ENCODE measurements around the gene SDC4.

The SDC4 gene

DNA sequence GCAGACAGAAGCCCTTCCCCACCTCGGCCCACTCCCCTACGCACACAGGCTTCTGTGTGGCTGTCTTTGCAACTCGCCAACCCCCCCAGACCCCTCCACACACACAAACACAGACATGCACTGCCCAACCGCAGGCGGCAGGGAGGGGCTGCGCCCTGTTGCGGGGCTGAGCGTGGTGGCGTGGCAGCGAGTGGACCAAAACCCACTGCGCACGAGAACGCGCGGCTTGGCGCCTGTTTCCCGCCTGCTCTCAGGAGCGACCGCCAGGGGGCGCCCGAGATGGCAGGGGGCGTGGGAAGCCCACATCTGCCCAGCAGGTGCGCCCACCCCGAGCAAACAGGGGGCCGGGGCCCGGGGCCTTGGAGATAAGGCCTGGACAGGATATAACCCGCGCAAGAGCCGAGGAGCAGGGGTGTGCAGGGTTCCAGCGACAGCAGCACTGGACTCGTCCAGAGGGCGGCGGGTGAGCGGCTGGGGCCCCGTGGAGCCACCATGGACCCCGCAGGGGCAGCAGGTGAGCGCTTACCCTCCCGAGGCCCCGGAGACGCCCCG, 41.7 kb downstream of the SDC4 start, which contains the start of gene RBPJL:
Gene RBPJL, plus strand, starts transcription at position 410 of the 552 bp plus-strand sequence. Its CDS starts 83 bp downstream, at position 493.
- CTCF ChIA-PET = interaction anchor here (1.1 kb wide), 1 partner anchor 13 kb away, joined by 5 read pairs; no protein-coding TSS in a partner anchor
- TF ChIP-seq EGR2 (tag by site-specific recombination; IDR thresholded peaks at IDR 0.05; ENCODE audit: low read depth) = no peak
- TF ChIP-seq, protein P1, sequence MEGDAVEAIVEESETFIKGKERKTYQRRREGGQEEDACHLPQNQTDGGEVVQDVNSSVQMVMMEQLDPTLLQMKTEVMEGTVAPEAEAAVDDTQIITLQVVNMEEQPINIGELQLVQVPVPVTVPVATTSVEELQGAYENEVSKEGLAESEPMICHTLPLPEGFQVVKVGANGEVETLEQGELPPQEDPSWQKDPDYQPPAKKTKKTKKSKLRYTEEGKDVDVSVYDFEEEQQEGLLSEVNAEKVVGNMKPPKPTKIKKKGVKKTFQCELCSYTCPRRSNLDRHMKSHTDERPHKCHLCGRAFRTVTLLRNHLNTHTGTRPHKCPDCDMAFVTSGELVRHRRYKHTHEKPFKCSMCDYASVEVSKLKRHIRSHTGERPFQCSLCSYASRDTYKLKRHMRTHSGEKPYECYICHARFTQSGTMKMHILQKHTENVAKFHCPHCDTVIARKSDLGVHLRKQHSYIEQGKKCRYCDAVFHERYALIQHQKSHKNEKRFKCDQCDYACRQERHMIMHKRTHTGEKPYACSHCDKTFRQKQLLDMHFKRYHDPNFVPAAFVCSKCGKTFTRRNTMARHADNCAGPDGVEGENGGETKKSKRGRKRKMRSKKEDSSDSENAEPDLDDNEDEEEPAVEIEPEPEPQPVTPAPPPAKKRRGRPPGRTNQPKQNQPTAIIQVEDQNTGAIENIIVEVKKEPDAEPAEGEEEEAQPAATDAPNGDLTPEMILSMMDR (tag by site-specific recombination; IDR thresholded peaks at IDR 0.05) = peak; percentile 24; the same call in 1 of the 2 replicates
- Histone ChIP-seq H3K27ac (ENCODE audit: extremely low read depth, low read depth, low read length) (no peak within 1 kb of the TSS), H3K36me3 (ENCODE audit: control insufficient read depth in 2 of 2, insufficient read depth in 1 of 2, low read length in 2 of 2) (no peaks in the 10 kb centered on the region), H3K4me1 (ENCODE audit: control insufficient read depth, insufficient read depth, low read length) (0 out of 2 replicates have a peak, but pooled peaks cover 3% of the 10 kb centered on the region), H3K9me3 (ENCODE audit: control insufficient read depth, insufficient read depth, low read depth, low read length) (no peaks in the 10 kb centered on the region), H3K4me3 (ENCODE audit: low read depth, low read length) (no peak within 1 kb of the TSS)
- POLR2A ChIA-PET = no interaction called here

- Histone ChIP-seq H3K4me1 (ENCODE audit: control insufficient read depth, insufficient read depth, low read length) (0 out of 2 replicates have a peak, but pooled peaks cover 3% of the 10 kb centered on the region), H3K36me3 (ENCODE audit: control insufficient read depth in 2 of 2, insufficient read depth in 1 of 2, low read length in 2 of 2) (no peaks in the 10 kb centered on the region), H3K4me3 (ENCODE audit: low read depth, low read length) (no peak overlapping the region), H3K27ac (ENCODE audit: extremely low read depth, low read depth, low read length) (no peak overlapping the region), H3K9me3 (ENCODE audit: control insufficient read depth, insufficient read depth, low read depth, low read length) (no peaks in the 10 kb centered on the region)
- ChIA-PET POLR2A (no interaction called here), CTCF (interaction anchor here (0.6 to 1.2 kb wide), 6 partner anchors 9 to 262 kb away, joined by 3 to 6 read pairs (median 4); no protein-coding TSS in a partner anchor)
- TF ChIP-seq ZBTB8A (tag by site-specific recombination; IDR thresholded peaks at IDR 0.05) (no peak), ZNF544 (tag by site-specific recombination; IDR thresholded peaks at IDR 0.05) (no peak), SP7 (tag by site-specific recombination; IDR thresholded peaks at IDR 0.05) (no peak), ZNF596 (tag by site-specific recombination; IDR thresholded peaks at IDR 0.05) (no peak), AEBP2 (tag by site-specific recombination; IDR thresholded peaks at IDR 0.05; ENCODE audit: borderline replicate concordance) (no peak)
These were observed 43.0 kb downstream of the SDC4 start for GRCh38 chr20:45305262-45305661.

DNA sequence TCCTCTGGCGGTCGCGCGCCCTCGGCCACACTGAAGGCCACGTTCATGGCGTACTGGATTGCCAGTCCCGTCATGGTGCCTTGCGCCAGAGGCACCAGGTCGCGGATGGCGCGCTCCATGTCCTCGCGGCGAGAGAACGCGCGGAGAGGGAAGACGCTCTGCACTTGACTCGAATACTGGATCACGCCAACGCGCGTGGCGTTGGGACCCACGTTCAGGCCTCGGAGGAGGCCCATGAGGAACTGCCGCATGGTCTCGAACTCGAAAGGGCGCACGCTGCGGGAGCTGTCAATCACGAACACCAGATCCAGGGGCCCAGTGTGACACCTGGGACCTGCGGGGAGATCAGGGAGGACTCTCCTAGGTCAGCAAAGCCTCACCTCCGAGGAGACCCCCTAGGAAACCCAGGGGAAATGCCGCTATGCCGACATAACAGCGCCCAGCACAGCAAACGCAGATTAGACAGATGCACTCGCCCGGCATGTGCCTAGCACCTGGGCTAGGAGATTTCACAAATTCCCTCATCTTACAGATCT, 43.7 kb downstream of the SDC4 start:
- H3K36me3 ChIP-seq (ENCODE audit: control insufficient read depth in 2 of 2, insufficient read depth in 1 of 2, low read length in 2 of 2) = no peaks in the 10 kb centered on the region
- no peak overlapping the region for H3K27ac ChIP-seq (ENCODE audit: extremely low read depth, low read depth, low read length)
- 0 out of 2 replicates have a peak, but pooled peaks cover 3% of the 10 kb centered on the region for H3K4me1 ChIP-seq (ENCODE audit: control insufficient read depth, insufficient read depth, low read length)
- POLR2A ChIA-PET = no interaction called here
- H3K9me3 ChIP-seq (ENCODE audit: control insufficient read depth, insufficient read depth, low read depth, low read length) = no peaks in the 10 kb centered on the region
- CTCF ChIA-PET = interaction anchor here (0.6 to 1.2 kb wide), 4 partner anchors 15 to 262 kb away, joined by 3 to 6 read pairs (median 4); no protein-coding TSS in a partner anchor
- no peak overlapping the region for H3K4me3 ChIP-seq (ENCODE audit: low read depth, low read length)
- no peak for TF ChIP-seq ZNF280C (tag by site-specific recombination; IDR thresholded peaks at IDR 0.05)
- TF ChIP-seq ZBTB7A (tag by site-specific recombination; IDR thresholded peaks at IDR 0.05; ENCODE audit: low read depth) = no peak
- no peak for TF ChIP-seq ZNF747 (tag by site-specific recombination; IDR thresholded peaks at IDR 0.05)
- no peak for TF ChIP-seq ZNF548 (tag by site-specific recombination; IDR thresholded peaks at IDR 0.05)
- TF ChIP-seq ZNF558 (tag by site-specific recombination; IDR thresholded peaks at IDR 0.05) = no peak
- no peak for TF ChIP-seq ZNF248 (tag by site-specific recombination; IDR thresholded peaks at IDR 0.05)
- TF ChIP-seq, protein P2, sequence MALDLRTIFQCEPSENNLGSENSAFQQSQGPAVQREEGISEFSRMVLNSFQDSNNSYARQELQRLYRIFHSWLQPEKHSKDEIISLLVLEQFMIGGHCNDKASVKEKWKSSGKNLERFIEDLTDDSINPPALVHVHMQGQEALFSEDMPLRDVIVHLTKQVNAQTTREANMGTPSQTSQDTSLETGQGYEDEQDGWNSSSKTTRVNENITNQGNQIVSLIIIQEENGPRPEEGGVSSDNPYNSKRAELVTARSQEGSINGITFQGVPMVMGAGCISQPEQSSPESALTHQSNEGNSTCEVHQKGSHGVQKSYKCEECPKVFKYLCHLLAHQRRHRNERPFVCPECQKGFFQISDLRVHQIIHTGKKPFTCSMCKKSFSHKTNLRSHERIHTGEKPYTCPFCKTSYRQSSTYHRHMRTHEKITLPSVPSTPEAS (tag by site-specific recombination; IDR thresholded peaks at IDR 0.05) = no peak
- no peak for TF ChIP-seq ZBTB48 (tag by site-specific recombination; IDR thresholded peaks at IDR 0.05)
- no peak for TF ChIP-seq INSM2 (tag by site-specific recombination; IDR thresholded peaks at IDR 0.05)
- no peak for TF ChIP-seq ZNF510 (tag by site-specific recombination; IDR thresholded peaks at IDR 0.05; ENCODE audit: insufficient replicate concordance)
- TF ChIP-seq ZNF133 (tag by site-specific recombination; IDR thresholded peaks at IDR 0.05) = no peak
- no peak for TF ChIP-seq ZNF426 (tag by site-specific recombination; IDR thresholded peaks at IDR 0.05)
- no peak for TF ChIP-seq ZFP37 (tag by site-specific recombination; IDR thresholded peaks at IDR 0.05)

Measured in HEK293 (cell line).